ENCODE results near the gene DYNLT3. TPM values are rescaled to one million over a fixed set of nuclear protein-coding genes. Genes with fewer than 3 reads are reported as not detected.

DYNLT3 gene
- total RNA-seq, 2 experiments from 2014 or later: 17.8 to 20.5 TPM

GRCh38 chrX:37799936-37800335, 47.4 kb downstream of the DYNLT3 start:
- Mint-ChIP-seq H3K4me1 (no peaks in the 10 kb centered on the region), H3K27ac (no peak overlapping the region), H3K4me3 (no peak overlapping the region), H3K27me3 (no peaks in the 10 kb centered on the region), H3K9me3 (no peaks in the 10 kb centered on the region), H3K36me3 (ENCODE audit: low read depth) (no peaks in the 10 kb centered on the region)
- DNase-seq: no peak
- POLR2A ChIA-PET: no interaction called here
- CTCF ChIA-PET: no interaction called here

DNA sequence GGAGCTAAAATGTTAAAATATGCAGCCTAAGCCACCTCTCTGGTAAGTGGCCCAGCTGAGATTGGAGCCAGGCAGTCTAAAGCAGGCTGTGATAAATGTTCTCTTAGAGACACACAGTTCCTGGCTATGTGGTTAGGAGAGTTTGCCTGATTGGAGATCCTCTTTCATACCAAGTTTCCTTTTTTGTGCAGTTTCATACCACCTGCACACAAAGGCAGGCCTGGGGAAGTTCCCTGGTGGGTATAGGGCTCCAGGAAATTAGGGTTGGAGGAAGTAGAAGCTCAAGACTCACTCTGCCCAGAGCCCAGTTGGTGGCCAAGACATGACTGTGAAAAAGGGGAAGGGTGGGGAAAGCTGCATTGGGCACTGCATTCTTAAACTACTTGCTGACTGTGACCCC, 50.6 kb downstream of the DYNLT3 start:
- Mint-ChIP-seq H3K36me3 (ENCODE audit: low read depth) (no peaks in the 10 kb centered on the region), H3K4me3 (no peak overlapping the region), H3K27ac (no peak overlapping the region), H3K27me3 (no peaks in the 10 kb centered on the region), H3K4me1 (no peaks in the 10 kb centered on the region), H3K9me3 (no peaks in the 10 kb centered on the region)
- ChIA-PET CTCF (no interaction called here), POLR2A (no interaction called here)
- no peak for DNase-seq

DNA sequence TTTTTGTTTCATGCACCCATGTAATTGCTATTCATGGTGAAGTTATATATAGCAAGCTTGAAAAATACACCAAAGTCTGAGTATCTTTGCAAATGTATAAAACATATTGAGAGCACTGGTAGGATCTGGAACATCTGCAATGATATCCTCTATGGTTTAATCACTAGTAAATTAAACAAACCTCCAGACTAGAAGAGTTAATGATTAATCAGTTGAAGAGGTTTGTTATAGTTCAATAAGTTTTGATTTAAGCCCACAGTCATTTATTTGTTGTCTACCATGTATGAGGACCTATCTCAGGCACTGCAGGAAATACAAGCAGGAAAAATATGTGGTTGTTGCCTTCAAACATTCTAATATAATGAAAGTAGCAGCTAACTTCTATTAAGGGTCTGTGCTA, 51.1 kb downstream of the DYNLT3 start:
- Mint-ChIP-seq H3K4me3 (no peak overlapping the region), H3K27me3 (no peaks in the 10 kb centered on the region), H3K4me1 (no peaks in the 10 kb centered on the region), H3K36me3 (ENCODE audit: low read depth) (no peaks in the 10 kb centered on the region), H3K9me3 (no peaks in the 10 kb centered on the region), H3K27ac (no peak overlapping the region)
- DNase-seq: no peak
- ChIA-PET CTCF (no interaction called here), POLR2A (no interaction called here)

Other genes starting within 250 kb of the DYNLT3 start
- gene XK, start 161.8 kb downstream of the DYNLT3 start, total RNA-seq: not detected
- not detected for gene CYBB, start 67.5 kb downstream of the DYNLT3 start, total RNA-seq
- gene SYTL5, start 159.0 kb upstream of the DYNLT3 start, total RNA-seq: not detected